Pulmonary artery endothelial cell (primary cell): ENCODE results near the gene ICE2. TPM values are rescaled to one million over a fixed set of nuclear protein-coding genes. Genes with fewer than 3 reads are reported as not detected.

Experiments used
- DNase-seq: peaks from one replicate; pipeline ENCODE4 v3.0.0-alpha.2; 2011; ENCODE audit warnings: low read depth, low spot score
- total RNA-seq: library from RNA; depleted of rRNA; stranded (reverse); fragments of >200 nt; gene quantifications from 2 replicates; pipeline ENCODE4 v1.2.3, GENCODE V29; 2014

ICE2 gene
- total RNA-seq, 1 donor from 2014 or later = 34.2 TPM

DNA sequence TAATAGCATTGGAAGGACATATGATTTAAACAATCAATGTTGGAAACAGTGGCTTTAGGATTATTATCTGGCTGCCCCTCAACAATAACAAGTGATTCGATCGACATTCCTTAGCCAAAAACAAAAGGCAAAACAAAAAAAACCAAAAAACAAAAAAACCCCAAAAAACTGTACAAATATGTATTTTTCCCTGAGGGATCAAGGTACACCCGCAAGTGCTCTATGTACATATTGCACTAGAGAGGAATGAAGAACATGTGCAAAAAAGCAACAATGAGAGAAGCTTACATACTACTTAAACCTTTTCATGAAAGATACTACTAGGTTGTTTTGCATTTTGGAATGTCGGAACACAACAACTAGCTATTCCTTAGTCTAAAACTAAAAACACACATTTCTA is 14.2 kb upstream of the ICE2 start:
- no peak for DNase-seq

- no peak for DNase-seq
Observed at GRCh38 chr15:60486742-60487141, 7.8 kb upstream of the ICE2 start.

DNA sequence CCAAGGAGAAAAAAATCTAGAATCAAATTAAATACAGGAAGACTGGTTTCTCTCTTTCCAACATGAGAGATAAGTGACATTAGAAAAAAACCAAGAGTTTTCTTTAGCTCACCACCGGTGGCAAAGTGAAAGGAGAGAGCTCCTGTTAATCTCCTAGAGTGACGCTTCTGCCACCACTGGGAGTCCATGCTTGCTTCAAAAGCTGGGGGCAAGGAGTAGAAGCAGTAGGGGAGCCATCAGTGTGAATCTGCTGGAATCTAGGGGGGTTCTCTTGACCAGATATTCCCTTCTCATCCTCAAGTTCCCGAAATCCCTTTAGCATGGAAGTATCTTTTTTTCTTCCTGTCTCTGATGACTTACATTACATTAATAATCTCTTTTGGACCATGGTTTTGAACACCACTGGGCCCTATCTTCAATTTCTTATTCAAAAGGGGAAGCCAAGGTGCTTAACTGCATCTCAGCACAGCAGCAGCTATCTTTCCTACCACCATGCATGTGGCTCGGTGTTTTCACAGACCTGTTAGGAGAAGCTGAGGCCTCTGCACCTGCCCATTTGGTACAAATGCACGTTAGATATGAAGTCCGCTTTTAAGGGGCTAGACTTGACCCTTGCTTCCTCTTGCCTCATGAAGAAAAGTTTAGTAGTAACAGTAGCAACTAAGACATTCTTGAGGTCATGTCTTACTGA is 6.6 kb upstream of the ICE2 start:
- no peak for DNase-seq

GRCh38 chr15:60483042-60483441 is 4.1 kb upstream of the ICE2 start:
- no peak for DNase-seq

DNA sequence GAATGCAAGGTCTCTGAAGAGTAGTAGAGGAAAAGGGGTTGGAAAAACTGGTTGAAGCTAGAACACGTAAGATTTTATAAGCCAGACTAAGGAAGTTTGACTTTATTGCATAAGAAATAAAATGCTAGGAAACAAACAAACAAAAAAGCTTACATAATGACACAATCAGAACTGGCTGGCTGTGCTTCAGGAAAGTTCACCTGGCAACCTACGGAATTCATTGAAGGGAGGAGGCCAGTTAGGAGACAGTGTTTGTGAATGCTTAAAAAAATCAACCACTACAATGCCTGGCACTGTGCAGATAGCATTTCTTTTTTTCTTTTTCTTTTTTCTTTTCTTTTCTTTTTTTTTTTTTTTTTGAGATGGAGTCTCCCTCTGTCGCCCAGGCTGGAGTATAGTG is 1.9 kb upstream of the ICE2 start:
- no peak for DNase-seq

GRCh38 chr15:60480149-60480548 is 1.2 kb upstream of the ICE2 start:
- no peak for DNase-seq

DNA sequence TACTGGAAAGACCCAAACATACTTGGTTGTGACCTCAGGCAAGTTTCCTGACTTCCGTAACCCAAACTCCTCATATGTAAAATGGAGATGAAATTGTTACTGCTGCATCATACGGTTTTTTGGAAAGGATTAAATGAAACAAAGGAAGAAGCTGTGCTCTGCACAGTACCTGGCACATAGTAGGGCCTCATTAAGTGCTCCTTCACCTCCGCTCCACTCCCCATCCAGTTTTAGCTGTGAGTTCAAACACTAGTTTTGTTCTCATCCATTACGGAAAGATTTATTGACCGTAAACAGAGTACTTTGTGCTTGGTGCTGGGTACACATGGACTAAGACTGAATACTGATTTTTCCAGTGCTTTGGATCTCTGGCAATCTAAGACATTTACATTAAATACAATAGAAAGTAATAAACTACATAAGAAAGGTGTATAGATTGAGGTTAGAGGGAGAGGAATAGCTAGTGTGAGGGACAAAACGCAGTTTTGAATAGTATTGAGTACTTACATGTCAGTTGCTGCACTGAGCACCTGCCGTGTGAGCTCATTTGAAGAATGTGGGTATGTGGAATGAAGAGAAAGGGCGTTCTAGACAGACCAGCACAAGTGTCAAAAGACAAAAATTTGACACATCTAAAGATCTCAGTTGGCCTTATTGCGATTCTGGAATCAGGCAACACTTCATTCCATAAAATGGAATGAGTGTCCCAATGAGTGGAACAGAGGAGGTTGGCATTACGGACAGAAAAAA is 594 bp upstream of the ICE2 start:
- no peak for DNase-seq

DNA sequence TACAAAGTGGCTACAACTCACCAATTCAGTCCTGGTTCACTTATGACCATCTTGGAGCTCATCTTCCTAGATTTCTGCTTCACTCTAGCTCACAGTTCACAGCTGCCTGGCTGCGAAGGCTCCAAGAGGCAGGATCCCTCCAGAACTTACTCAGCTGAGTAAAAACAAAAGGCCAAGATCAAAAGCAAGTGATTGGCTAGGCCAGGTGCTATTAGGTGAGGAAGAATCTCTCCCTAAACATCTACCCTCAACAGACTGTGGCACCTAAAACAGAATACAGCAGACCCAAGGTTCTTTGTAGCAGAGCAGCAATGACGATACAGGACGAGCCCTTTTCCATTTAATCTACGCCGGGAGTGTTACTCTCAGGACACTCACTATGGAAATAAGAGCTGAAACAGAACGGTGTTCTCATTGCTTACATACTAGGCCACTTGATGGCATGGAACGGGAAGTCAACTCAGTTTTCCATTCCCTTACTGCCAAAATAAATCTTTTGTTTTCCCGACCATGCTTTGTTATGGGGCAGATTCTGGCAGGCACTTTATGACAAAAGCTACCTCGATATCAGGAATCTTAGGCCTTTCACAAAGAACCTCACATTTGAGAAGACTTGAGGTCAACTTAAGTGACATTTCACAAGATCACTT is 901 bp downstream of the ICE2 start:
- DNase-seq = peak; percentile 26

DNA sequence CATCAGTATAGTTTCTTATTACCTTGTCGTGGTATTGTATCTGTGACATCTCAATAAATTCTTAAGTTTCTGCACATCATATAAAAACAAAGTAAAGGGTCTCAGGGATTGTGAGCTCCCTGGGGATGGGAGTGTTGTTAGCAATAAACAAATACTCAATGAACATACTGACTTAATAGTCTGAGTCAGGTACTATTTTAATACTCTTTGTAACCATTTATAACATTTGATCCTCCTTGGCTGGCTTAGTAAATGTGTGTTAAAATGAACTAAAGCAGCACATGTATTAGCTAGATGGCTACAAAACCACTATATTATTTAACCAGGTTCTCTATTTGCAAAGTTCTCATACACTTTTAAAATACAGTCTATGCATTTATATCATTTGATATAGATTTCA is 1.8 kb downstream of the ICE2 start:
- DNase-seq = no peak

DNA sequence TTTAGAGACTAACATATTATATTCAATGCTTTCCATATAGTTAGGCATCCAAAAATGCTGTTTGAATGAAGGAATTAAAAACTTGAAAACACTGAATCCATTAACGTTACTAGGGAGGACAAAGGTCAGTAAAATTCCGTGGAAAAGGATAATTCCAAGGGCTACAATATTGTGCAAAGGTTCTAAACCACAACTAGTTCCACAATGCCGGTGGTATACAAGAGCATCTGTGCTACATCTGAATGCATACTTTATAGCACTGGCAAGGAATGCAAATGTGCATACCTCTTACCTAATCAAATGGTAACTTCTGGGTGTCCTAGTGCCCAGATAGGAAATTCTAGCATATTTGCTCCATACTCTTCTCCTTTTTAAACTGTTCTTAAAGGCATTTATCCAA is 2.2 kb downstream of the ICE2 start:
- no peak for DNase-seq

GRCh38 chr15:60473135-60473534 is 5.8 kb downstream of the ICE2 start:
- no peak for DNase-seq

DNA sequence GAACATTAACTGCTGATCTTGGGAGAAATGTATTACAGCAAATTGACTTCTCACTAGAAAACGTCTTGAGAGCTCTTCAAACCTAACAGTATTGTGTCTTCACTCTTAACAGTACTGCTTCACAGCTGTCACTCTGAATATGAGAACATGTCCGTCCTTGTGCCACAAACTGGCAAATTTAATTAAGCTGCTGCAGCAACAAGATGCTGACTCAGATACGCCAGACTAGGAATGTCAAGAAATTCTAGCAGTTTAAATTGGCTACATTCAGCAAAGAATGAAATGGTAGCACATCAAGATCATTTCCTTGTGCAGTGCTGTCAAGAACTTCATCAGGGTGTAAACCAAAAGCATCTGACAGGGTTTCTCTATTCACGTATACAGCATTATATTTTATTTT is 7.6 kb downstream of the ICE2 start:
- no peak for DNase-seq

DNA sequence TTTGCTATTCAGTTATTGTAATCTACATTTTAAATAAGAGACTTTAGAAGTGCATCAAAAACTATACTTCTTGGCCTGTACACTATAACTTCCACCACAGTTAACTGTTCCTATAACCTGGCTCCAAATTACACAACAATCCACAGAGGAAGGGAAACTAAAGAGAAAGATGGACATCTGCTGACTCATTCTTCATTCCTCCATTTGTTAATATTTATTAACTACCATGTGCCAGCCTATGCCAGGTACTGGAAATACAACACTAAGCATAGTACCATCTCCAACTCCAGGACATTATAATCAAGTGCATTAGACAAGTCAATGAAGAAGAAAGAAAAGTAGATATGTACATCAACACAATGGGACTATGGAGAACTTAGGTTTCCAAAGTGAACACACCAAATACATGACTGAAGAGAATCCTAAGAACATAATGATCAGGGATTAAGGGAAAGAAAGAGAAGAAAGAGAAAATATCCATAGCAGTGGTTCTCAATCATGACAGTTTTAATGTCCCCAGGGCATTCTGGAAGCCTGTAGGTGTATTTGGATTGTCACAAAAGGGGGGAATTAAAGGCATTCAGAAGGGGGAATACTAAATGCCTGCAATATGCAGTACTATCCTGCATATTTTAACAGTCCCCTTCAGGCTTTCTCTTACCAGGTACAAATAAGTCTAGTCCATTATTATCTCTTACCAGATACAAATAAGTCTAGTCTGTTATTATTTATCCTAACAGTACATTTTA is 8.9 kb downstream of the ICE2 start:
- no peak for DNase-seq

- peak; percentile 37 for DNase-seq
Observed at GRCh38 chr15:60464836-60465630, 13.9 kb downstream of the ICE2 start.

DNA sequence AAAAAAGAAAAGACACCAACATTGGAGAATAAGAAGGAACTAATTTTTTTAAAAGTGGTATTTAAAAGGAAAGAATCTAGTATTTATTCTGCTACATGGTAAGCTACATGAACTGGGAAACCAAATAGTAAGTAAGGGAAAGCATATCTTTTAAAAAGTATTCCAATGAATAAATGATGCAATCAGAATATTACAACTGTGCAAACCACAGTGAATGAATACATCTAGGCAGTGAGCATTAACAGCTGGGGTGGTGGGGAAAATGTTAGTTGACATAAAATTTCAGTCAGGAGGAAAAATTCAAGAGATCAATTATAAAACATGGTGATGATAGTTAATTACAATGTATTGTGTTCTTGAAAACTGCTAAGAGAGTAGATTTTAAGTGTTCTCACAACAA is 16.9 kb downstream of the ICE2 start:
- no peak for DNase-seq

- no peak for DNase-seq
Observed at GRCh38 chr15:60460931-60461330, 18.0 kb downstream of the ICE2 start.

GRCh38 chr15:60458721-60459120 is 20.2 kb downstream of the ICE2 start:
- DNase-seq = no peak

- no peak for DNase-seq
Observed at GRCh38 chr15:60457985-60458384, 21.0 kb downstream of the ICE2 start.

- no peak for DNase-seq
Observed at GRCh38 chr15:60454824-60455223, 24.1 kb downstream of the ICE2 start.

GRCh38 chr15:60448668-60449360 is 30.1 kb downstream of the ICE2 start:
- DNase-seq = no peak
